Renal pelvis (tissue), 4 donors: ENCODE data around the gene OLFML2A. TPM values are rescaled to one million over a fixed set of nuclear protein-coding genes. Genes with fewer than 3 reads are reported as not detected.

Experiments used
- DNase-seq: peaks from one replicate; pipeline ENCODE4 v3.0.0-alpha.2; 2013
- polyA plus RNA-seq, 3 donors: library from polyadenylated mRNA; unstranded; fragments of 120-200 nt; gene quantifications; one replicate each; pipeline ENCODE4 v1.2.1, GENCODE V29; 2013; ENCODE audit not compliant: insufficient read length in 3 of 3

OLFML2A gene
- polyA plus RNA-seq, 3 donors = 24.6 to 27.6 (median 25.1) TPM

DNA sequence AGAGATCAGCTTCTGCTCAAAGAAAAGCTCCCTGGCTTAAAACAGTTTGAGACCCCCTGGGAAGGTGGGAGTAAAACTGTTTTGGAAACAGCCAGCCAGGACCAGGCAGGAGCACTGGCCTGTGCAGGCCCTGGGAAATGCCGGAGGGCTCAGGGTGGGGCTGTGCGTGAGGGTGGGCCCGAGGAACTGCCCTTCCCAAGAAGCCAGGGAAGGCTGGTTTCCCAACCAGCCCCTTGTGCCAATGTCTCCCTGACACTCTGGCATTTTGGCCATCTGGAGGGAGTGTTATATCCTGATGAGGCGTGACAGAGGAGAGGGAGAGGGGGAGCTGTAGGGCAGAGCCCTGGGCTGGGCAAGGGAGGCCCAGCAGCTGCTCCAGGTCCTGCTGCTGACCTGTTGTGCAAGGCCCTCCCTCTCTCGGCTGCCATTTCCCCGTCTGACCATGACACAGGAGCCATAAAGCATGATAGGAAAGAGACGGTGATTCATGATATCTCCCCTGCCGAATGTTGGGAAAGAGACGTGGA lies 16.1 kb downstream of the OLFML2A start:
- DNase-seq = no peak

DNA sequence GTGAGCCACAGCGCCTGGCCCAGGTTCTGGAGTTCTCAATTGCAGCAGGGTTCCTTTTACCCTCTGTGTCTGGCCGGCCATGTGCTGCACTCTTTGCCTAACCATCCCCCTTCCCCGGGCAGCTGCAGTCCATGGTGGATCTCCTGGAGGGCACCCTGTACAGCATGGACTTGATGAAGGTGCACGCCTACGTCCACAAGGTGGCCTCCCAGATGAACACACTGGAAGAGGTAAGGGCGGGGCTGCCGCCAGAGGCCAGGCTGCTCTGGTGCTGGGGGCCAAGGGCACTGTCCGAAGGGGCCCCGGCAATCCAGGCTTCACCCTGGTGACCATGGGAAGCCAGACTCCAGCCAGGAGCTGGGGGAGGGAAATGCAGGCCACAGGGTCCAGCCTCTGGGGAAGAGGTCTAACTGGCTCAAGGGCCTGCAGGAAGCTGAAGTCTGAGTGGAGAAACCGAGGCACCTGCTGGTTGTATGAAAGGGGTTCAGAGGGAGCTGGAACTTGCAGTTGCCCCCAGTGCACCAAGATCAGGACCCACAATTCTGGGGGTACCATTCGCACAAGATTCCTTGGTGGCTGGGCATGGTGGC lies 18.1 kb downstream of the OLFML2A start:
- no peak for DNase-seq

DNA sequence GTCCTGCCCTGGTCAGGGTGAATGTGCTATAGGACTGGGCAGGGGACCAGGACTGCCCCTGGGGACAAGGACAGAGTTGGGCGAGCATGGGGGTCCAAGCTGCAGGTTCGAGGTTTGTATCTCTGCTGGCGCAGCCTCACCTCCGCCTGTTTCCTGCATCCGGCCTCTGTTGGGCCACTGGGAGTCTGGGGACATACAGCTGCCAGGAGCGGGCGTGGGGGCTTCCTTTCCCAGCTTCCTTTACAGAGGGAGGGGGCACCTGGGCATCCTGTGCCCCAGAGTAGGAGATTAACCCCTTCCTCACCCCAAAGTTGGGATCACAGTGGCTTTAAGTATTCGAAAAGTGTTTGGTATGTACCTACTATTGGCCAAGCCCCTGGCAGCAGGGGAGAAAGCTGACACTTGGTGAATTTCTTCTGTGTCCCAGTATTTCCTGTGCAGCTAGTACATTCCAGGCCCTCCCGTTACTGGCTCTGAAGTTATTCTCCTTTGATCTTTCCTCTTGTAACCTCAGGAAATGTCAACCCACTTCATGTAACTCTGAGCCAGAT lies 19.0 kb downstream of the OLFML2A start:
- no peak for DNase-seq

DNA sequence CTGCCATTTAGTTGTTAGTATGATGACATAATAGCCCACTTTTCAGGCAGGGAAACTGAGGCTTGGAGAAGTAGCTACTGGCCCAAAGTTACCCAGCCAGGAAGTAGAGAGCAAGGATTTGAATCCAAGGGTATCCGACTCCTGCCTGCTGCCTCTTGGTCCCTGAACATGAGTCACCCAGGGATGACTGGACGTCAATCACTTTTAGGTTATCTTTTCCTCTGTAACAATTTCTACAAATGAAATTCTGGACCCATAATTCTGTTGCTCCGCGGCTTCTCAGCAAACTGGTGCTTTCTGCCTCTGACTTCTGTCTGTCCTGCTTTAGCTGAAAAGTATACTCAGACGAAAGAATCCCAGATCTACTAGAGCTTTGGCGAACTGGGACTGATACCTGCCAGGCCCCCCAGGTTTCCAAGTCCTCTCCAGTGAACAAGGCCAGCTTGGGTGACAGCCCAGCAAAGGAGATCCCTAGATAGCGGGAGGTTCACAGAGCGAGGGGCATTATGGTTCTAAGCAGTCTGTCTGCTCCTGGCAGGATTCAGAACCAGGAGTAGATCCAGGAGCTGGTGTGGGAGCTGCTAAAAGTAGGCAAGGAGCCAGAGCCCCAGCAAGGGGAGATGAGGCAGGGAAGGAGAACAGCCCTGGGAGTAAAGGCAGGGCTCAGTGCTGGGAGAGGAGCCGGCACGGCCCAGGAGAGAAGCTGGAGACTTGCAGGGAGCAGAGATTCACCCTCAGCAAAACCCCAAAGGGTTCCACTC lies 20.6 kb downstream of the OLFML2A start:
- DNase-seq = no peak

DNA sequence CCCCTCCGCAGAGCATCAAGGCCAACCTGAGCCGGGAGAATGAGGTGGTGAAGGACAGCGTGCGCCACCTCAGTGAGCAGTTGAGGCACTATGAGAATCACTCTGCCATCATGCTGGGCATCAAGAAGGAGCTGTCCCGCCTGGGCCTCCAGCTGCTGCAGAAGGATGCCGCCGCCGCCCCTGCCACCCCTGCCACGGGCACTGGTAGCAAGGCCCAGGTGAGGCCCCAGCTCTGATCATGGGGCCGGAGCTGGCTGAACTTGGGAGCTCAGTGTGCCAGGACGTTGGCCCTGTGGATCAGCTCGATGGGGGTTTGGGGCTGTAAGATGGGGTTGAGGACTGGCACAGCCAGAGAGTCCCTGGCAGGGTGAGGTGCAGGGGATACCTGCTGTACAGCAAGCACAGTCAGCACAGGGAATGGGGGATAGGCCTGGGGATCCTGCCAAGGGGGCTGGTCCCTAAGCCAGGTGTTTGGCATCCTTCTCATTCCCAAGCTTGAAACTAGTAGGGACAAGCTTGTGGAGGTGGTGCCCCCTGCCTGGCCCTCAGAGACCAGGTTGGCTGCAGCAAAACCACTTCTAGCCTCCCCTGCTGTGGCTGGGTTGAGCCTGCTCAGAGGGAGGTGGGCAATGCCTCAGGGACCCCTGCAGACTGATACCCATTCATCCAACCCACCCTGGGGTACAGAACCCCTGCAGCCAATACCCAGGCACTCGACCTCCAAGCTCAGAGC lies 22.5 kb downstream of the OLFML2A start:
- DNase-seq = no peak

DNA sequence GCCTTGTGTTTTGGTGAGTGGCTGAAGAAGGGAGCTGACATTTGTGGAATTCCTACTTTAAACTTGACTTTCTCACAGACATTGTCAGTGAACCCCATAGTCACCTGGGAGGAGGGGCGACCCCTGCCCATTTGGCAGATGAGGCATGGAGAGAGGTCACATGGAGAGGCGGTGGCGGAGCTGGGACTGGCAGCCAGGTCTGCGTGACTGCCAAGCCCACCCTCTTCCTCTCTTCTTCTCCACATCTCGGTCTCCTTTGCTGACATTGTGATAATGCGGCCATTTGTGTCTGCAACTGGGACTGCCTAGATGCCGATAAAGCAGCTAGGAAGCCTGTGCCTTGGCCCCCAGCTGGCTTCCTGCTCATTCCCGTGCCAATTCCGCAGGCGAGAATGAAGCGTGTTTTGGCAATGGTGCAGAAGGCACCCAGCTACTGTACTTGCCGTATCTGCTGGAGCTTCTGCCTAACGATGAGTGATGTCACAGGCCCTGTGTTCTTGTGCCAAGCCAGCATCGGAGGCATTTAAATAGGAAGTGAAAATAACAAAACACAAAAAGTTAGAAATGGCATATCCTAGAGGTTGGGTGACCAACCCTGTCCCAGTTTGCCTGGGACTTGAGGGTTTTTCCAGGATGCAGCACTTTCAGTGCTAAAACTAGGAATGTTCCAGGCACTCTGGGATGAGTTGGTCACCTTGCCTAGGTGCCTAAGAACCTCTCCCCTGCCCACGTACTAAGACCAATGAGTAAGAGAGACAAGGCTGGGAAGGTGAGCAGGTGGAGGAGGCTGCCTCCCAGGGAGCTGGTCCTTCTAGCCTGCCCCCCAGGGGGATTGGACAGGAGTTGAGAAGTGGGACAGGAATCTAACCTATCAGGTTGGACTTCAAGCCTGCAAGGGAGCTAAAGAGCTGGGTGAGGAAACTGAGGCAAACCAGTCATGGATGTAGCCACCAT lies 23.6 kb downstream of the OLFML2A start:
- DNase-seq = no peak

DNA sequence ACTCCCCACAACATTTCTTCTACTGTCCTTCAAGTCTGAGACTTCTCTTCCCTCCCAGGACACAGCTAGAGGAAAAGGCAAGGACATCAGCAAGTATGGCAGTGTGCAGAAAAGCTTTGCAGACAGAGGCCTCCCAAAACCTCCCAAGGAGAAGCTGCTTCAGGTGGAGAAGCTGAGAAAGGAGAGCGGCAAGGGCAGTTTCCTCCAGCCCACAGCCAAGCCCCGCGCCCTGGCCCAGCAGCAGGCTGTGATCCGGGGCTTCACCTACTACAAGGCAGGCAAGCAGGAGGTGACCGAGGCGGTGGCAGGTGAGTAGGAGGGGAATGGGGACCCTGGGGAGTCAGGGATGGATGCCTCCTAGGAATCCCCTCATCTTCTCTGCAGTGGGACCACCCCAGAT lies 24.4 kb downstream of the OLFML2A start:
- DNase-seq = no peak

DNA sequence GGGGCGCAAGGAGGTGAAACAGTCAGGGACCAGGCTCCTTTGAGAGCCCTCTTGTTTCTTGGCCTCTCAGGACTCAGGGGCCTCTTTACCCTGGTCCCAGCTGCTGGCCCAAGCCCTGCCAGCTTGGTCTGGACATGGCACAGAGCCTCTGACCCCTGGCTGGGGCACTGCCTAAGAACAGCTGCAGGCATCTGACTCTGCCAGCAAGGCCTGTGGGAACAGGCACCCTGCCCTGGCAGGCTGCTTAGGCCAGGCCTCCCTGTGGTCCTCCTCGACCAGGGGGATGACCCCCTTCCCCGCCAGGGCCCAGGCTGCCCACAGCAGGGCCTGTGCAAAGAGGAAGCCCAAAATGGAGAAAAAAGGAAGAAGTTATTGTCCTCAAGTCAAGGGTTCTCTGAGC lies 25.5 kb downstream of the OLFML2A start:
- no peak for DNase-seq

DNA sequence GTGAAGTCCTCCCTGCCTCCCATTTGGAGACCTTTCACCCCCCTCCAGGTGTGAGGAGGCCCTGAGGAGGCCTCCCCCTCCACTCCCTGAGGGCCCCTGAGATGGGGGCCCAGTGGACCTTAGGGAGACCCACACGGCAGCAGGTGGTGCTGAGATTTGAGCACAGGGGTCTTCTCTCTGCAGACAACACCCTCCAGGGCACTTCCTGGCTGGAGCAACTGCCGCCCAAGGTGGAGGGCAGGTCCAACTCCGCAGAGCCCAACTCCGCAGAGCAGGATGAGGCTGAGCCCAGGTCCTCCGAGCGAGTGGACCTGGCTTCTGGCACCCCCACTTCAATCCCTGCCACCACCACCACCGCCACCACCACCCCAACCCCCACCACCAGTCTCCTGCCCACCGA lies 27.0 kb downstream of the OLFML2A start:
- DNase-seq = no peak

DNA sequence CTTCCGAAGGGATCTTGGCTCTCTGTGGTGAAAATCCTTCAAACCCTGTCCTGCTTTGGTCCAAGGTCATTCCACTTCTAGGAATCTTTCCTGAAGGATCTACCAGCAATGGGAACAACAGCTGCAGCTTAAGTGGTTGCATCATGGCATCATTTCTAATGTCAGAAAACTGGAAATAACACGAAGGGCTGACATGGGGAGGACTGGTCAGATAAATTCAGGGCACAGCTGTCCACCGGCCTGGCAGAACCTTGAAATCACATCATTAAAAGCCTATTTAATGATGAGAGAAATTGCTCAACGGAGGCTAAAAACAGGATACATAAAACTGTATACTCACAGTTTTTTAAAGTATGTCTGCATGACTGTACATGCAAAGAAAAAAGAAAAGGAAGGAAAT lies 28.3 kb downstream of the OLFML2A start:
- no peak for DNase-seq

DNA sequence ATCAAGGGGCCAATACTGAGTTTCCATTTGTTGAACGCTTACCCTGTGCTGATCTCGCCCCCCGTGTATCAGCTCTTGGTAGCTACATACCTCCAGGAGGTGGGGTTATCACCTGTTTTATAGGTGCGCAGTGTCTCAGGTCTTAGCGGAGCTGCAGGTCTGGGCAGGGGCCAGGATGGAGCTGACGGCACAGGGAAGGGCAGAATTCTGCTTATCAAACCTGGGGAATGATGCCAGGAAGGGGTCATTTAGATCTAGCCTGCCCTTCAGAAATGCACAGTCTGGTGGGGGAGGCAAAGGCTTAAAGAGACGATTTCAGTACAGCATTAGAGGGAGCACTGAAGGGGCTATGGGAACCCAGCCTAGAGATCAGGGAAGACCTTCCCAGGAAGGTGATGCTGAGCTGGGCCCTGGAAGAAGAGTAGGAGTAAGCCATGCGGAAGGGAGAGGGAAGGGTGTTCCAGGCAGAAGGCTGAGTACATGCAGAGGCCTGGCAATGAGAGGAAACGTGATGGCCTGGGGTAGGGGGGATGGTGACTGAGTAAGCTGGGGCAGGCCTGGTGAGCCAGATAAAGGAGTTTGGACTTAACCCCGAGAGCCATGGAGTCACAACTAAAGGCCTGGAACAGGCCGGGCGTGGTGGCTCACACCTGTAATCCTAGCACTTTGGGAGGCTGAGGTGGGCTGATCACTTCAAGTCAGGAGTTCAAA lies 31.5 kb downstream of the OLFML2A start:
- DNase-seq = no peak

DNA sequence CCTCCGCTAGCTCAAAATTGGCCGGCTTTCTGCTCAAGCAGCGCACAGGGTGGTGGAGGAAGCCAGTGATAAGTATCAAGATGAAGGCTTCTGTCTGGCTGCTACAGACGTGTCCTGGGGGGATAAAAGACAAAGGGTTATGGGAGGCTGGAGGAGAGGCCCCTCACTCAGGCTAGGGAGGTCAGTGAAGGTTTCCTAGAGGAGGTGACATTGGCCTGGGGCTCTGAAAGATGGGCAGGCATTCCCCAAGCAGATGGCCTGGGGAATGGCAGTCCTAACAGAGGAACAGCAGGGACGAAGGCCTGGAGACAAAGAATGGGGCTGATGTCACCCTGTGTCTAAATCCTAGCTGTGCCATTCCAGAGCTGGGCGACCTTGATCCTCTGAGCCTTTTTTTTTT lies 32.3 kb downstream of the OLFML2A start:
- DNase-seq = no peak

DNA sequence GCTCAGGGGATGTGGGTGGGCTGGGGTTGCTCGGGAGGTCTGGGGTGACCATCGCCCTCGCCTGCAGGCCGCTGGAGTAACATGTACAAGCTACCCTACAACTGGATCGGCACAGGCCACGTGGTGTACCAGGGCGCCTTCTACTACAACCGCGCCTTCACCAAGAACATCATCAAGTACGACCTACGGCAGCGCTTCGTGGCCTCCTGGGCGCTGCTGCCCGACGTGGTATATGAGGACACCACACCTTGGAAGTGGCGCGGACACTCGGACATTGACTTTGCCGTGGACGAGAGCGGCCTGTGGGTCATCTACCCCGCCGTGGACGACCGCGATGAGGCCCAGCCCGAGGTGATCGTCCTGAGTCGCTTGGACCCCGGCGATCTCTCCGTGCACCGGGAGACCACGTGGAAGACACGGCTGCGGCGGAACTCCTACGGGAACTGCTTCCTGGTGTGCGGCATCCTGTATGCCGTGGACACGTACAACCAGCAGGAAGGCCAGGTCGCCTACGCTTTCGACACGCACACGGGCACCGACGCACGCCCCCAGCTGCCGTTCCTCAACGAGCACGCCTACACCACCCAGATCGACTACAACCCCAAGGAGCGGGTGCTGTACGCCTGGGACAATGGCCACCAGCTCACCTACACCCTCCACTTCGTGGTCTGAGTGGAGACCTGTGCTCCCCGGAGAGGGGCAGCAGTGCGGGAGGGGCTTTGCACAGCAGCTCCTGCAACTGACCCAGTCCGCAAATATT lies 33.0 kb downstream of the OLFML2A start:
- DNase-seq = no peak

DNA sequence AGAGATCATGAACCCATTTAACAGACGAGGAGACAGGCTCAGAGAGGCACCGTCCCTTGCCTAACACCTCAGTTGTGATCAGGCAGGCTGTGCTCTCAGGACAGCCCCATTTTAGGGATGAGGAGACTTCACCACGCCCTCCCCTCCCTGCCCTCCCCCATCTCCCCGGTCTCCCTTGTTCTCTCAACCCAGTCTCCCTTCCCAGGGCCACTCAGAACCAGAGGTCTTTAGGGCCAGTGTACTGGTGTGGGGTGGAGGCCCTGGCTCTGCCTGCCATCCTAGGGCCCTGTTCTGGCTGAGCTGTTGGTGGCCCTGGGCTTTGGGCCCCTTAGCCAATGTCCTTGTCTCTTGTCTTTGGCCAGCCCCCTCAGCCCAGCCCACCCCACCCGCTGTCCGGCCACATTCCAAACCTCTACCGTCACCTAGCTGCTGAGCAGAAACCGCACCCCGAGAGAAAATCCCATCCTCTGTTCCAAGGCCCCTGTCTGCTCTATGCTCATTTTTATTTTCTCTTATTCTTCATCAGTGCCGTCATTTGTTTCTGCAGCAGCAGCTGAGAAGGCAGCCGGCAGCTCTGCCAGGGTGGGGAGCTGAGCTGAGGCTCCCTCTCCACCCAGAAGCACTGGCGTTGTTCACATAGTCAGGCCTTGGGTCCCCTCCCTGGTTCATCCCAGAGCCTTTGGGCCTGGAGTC lies 33.9 kb downstream of the OLFML2A start:
- no peak for DNase-seq

DNA sequence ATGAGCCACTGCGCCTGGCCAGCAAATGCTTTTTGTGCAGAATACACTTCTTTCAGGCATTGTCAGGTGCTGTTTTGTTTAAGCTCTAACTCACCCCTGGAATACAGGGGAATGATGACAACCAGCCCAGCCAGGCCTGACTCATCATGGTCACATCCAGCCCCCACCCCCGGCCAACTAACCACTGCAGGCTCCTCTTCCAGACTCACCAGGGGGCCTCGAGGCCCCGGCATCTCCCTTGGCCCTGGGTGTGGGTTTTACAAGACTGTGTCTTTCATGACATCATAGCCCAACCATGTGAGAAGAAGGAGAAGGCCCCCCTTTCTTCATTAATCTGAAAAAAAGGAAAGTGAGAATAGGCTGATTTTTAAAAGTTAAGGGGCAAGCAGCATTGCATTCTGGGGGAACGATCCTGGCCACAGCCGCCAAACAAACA lies 35.5 kb downstream of the OLFML2A start:
- no peak for DNase-seq

DNA sequence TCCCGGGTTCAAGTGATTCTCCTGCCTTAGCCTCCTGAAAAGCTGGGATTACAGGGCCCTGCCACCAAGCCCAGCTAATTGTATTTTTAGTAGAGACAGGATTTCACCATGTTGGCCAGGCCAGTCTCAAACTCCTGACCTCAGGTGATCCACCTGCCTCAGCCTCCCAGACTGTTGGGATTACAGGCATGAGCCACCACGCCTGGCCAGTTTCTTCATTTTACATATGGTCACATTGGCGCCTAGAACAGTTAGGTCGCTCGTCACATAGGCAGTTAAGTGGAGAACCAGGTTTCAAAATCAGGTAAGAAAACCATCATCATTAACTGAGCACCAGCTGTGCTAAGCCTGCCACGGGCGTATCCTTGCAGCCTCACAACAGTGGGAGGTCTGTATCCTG lies 36.1 kb downstream of the OLFML2A start:
- DNase-seq = no peak

DNA sequence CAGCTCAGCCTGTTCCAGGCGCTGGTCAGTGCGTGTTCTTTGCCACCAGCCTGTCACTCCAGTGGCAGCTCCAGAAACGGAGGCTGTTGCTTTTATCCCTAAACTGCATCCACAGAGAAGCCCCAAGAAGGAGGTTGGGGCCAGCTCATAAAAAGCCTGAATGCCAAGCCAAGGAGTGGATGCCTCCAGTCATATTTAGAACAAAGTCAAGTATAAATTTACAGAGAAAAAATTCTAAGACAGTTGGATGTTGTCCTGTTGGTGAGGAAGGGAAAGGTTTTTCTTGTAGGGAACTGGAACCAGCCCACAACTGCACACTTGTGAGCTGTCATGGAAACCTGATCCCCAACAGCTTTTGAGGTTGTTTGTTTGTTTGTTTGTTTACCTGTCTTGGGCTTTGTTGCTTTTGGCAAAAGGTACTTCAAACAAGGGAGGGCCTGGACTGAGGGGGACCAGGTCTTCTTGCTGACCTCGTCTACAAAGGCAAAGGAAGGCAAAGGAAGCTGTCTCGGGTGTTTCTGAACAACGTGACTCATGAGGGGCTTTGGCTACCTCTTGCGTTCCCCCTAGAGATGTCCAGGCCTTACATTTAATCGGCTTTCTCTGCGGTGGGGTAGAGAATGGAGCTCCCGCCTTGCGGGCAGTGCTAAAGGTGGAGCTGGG lies 36.7 kb downstream of the OLFML2A start:
- no peak for DNase-seq

DNA sequence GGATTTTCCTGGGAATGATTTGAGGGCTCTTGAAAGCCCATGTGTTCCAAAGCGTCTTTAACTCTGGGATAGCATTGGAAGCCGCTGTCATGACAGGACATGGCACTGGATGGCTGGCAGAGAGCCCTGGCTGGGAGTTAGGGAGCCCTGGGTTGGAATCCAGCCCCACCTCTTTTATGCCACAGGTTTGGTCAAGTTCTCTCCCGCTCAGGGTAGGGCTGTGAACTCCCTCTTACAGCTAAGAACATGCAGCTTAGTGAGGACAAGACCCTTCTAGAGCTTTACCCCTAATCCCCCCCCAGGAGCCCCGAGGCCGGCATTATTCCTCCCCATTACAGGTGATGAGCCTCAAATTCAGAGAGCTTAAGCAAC lies 37.2 kb downstream of the OLFML2A start:
- DNase-seq = no peak

DNA sequence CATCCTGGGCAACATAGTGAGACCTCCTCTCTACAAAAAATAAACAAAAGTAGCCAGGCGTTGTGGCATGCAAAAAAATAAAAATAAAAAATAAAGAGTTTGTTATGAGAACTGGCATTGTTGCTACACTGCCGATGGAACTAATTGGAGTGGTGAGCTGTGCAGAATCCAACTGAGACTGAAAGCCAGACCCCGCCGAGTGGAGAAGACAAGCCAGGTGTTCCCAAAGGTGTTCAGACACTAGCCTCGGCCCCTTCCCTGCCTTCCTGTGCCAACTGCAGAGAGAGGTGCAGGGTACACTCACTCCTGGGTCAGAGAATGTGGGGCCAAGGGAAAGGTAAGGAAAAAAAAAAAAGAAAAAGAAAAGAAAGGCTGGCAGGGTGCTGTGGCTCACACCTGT lies 38.7 kb downstream of the OLFML2A start:
- DNase-seq = no peak
